ENCODE data around the gene FHIT.

DNA sequence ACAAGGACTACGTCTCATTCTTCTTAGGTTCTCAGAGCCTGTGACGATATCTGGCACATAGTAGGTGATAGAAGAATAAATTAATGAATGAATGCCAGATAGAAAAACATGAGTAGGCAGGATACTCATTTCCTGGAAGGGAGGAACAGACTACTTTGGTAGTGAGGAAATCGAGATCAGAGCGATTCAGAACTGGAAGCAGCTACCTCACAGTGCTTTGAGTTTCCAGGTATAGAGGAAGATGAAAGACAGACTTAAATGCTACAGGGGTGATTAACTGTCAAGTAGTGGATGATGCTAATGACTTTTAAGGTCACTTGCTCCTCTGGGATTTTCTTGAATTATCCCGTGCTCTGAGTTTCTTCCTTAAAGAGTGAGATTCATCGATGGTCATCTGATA is 1249.9 kb downstream of the FHIT start:
- TF ChIP-seq, protein P1, sequence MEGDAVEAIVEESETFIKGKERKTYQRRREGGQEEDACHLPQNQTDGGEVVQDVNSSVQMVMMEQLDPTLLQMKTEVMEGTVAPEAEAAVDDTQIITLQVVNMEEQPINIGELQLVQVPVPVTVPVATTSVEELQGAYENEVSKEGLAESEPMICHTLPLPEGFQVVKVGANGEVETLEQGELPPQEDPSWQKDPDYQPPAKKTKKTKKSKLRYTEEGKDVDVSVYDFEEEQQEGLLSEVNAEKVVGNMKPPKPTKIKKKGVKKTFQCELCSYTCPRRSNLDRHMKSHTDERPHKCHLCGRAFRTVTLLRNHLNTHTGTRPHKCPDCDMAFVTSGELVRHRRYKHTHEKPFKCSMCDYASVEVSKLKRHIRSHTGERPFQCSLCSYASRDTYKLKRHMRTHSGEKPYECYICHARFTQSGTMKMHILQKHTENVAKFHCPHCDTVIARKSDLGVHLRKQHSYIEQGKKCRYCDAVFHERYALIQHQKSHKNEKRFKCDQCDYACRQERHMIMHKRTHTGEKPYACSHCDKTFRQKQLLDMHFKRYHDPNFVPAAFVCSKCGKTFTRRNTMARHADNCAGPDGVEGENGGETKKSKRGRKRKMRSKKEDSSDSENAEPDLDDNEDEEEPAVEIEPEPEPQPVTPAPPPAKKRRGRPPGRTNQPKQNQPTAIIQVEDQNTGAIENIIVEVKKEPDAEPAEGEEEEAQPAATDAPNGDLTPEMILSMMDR (IDR thresholded peaks at IDR 0.05; ENCODE audit: insufficient read depth, low read length, poor library complexity, severe bottlenecking) = no peak
- TF ChIP-seq EZH2phosphoT487 (conservative IDR thresholded peaks at IDR 0.05; ENCODE audit: low read length) = no peak
